ENCODE results near the gene BCAN. TPM values are rescaled to one million over a fixed set of nuclear protein-coding genes. Genes with fewer than 3 reads are reported as not detected.

BCAN gene
- total and polyA plus RNA-seq, 8 donors: 0.34 to 0.87 (median 0.61) TPM

DNA sequence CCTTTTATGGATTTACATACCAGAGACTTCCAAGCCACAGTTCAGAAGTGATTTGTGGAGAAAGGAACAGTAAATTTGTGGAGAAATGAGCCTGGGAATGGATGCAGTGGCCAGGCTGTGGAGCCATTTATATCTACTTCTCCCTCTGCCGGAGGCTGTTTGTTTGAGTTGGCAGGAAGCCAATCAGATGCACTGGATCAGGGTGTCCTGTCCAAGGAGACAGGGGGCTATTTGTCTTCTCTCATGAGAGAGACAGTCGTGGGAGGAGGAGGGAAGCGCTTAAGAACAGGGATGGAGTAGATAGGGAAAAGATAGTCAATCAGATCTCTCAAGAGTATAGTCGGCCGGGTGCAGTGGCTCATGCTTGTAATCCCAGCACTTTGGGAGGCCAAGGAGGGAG is 25.5 kb upstream of the BCAN start:
- Histone ChIP-seq H3K27me3 (peaks cover 0 to 74% of the 10 kb centered on the region in 2 donors), H3K9me3 (no peaks in the 10 kb centered on the region), H3K4me1 (no peaks in the 10 kb centered on the region), H3K4me3 (no peak overlapping the region), H3K36me3 (no peaks in the 10 kb centered on the region), H3K27ac (no peak overlapping the region)
- intact Hi-C loops (cut with DNase I): no loop called here
- TF ChIP-seq, protein P1, sequence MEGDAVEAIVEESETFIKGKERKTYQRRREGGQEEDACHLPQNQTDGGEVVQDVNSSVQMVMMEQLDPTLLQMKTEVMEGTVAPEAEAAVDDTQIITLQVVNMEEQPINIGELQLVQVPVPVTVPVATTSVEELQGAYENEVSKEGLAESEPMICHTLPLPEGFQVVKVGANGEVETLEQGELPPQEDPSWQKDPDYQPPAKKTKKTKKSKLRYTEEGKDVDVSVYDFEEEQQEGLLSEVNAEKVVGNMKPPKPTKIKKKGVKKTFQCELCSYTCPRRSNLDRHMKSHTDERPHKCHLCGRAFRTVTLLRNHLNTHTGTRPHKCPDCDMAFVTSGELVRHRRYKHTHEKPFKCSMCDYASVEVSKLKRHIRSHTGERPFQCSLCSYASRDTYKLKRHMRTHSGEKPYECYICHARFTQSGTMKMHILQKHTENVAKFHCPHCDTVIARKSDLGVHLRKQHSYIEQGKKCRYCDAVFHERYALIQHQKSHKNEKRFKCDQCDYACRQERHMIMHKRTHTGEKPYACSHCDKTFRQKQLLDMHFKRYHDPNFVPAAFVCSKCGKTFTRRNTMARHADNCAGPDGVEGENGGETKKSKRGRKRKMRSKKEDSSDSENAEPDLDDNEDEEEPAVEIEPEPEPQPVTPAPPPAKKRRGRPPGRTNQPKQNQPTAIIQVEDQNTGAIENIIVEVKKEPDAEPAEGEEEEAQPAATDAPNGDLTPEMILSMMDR (IDR thresholded peaks at IDR 0.05): no peak
- ATAC-seq: no peak
- peak in 1 of 4 donors; percentile 41 for DNase-seq

DNA sequence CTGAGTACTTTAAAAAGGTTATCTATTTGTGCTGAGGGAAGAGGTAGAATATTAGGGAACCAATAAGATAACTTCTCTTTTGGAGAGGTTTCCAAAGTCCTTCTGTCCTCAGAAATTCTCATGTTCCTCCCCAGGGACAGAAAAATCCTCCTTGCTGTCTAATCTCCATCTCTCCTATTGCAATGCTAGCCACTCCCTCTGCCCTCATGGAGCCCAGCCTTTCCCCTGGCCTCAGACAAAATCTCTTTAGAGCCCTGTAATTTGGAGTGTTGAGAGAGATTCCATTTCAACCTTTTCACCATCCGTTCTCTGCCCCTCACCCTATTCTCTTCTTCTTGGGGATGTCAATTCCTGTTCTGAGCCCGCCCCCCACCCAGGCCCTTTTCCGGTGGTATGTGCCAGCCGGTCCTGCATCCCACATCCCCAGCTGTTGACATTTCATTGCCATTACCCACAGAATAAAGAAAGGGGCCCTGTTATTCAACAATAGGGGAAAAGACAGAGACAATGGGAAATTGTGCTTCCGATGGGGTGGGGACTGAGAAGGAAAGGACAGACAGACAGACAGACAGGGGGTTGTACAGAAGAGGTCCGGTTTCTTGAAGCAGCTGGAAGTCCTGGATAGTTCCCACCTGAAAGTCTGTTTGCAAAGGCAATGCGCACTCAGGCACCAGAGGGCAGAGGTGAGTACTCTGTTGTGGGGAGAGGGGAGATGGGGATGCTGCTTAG is 22.9 kb upstream of the BCAN start, which contains the start of gene HAPLN2:
Gene HAPLN2 (plus strand): TSS at position 563 of the 729 bp plus-strand sequence. CDS start 4,076 bp downstream, outside the sequence.
- no peaks in the 10 kb centered on the region for H3K9me3 ChIP-seq
- H3K4me1 ChIP-seq: peaks cover 2 to 5% of the 10 kb centered on the region in 2 donors
- H3K27me3 ChIP-seq: peaks cover 9 to 82% of the 10 kb centered on the region in 2 donors
- no peak within 1 kb of the TSS for H3K27ac ChIP-seq
- DNase-seq (no peak), ATAC-seq (no peak)
- intact Hi-C loops (cut with DNase I): no loop called here
- no peak within 1 kb of the TSS for H3K4me3 ChIP-seq
- no peaks in the 10 kb centered on the region for H3K36me3 ChIP-seq
- TF ChIP-seq, protein P1 (IDR thresholded peaks at IDR 0.05): peak in 1 of 2 donors; percentile 12

DNA sequence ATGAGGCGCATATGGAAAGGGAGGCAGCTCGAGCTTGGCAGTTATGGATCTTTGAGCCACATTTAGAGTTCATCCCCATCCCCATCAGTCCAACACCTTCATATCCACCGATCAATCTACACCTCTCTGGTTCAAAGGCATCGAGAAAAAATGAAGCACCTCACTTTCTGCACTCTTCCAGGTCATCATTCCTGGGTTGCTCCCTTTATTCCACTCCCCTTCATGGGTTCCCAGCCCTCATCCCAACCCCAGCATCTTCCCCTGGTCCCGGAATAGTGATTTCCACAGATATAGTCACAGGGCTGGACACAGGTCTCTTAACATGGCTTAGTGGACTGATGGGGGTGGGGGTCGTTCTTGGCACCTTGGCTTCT is 22.3 kb upstream of the BCAN start:
- Histone ChIP-seq H3K27ac (no peak overlapping the region), H3K36me3 (no peaks in the 10 kb centered on the region), H3K4me1 (peaks cover 5 to 11% of the 10 kb centered on the region in 2 donors), H3K9me3 (no peaks in the 10 kb centered on the region), H3K4me3 (no peak overlapping the region), H3K27me3 (peaks cover 14 to 87% of the 10 kb centered on the region in 2 donors)
- intact Hi-C loops (cut with DNase I): no loop called here
- DNase-seq (no peak), ATAC-seq (no peak)
- TF ChIP-seq, protein P1 (IDR thresholded peaks at IDR 0.05): no peak

DNA sequence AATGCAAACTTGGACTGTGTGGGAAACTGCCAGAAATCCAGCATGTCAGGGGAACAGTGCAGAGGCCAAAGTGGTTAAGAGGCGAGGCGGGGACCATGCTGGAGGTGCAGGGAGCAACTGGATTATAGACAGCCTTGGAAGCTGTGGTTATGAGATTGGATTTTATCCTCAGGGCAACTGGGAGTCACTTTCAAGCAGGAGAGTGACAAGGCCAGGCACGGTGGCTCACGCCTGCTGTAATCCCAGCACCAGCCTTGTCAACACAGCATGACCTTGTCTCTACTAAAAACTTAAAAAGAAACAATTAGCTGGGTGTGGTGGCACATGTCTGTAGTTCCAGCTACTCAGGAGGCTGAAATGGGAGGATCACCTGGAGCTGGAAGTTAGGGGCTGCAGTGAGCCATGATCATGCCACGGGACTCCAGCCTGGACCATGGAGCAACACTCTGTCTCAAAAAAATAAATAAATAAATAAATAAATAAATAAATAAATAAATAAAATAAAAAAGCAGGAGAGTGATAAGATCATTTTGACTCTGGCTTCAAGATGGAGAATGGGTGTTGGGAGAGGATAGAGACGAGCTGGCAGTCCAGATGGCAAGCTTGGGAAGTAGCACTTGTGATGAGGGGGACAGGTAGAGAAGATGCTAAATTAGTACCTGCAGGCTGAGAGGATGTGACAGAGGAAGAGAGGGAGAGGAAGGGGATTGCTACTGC is 19.2 kb upstream of the BCAN start:
- no peak overlapping the region for H3K27ac ChIP-seq
- ATAC-seq (no peak), DNase-seq (no peak)
- no peak overlapping the region for H3K4me3 ChIP-seq
- no peaks in the 10 kb centered on the region for H3K36me3 ChIP-seq
- intact Hi-C loops (cut with DNase I): no loop called here
- TF ChIP-seq, protein P1 (IDR thresholded peaks at IDR 0.05): no peak
- peaks cover 42 to 100% of the 10 kb centered on the region in 2 donors for H3K27me3 ChIP-seq
- H3K4me1 ChIP-seq: peaks cover 17 to 24% of the 10 kb centered on the region in 2 donors
- H3K9me3 ChIP-seq: no peaks in the 10 kb centered on the region
